K562 (cell line): ENCODE measurements around the gene EYA2. TPM values are rescaled to one million over a fixed set of nuclear protein-coding genes. Genes with fewer than 3 reads are reported as not detected.
A peak's percentile ranks its signal among the peaks of the same experiment; 100 is the strongest.

Source experiments
- ATAC-seq: fragments of 200-7000 bp; cut with Tn5 transposase; 3 replicates; pipeline ENCODE4 v1.9.1; 2020; ENCODE audit warnings: moderate library complexity
- BruUV-seq: library from RNA; stranded (reverse); fragments of 400-500 nt; replicated peaks from 2 replicates; lab custom pipeline; 2021; lab: Mats Ljungman, UMichigan
- CTCF ChIA-PET: fragments of 300-600 bp; formaldehyde crosslinking; extraction: SDS; loops from one replicate; lab custom pipeline; 2021; ENCODE audit warnings: low intra/inter-chr PET ratio; lab: Yijun Ruan, JAX
- POLR2A ChIA-PET: fragments of 300-600, 350-650 bp; sonication (Branson Sonifier 250); formaldehyde crosslinking; extraction: SDS; loops from one replicate; lab custom pipeline; 2021; ENCODE audit warnings: antibody characterized with exemption, inconsistent platforms; lab: Yijun Ruan, JAX
- DNase-seq, 4 experiments: peaks; one replicate each; pipeline versions ENCODE4 v3.0.0 to v3.0.0-alpha.2; 2011 to 2018; ENCODE audit warnings: low spot score in 3 of 4, mixed read lengths in 3 of 4; ENCODE audit errors: extremely low read depth in 1 of 4
- FAIRE-seq: peaks from 2 replicates; lab custom pipeline; 2011; peaks lifted over from hg19 to GRCh38; lab: Jason Lieb, UNC
- H2AFZ ChIP-seq: 2 replicates; pipeline ENCODE4 v1.6.0; 2011; ENCODE audit warnings: low read depth, low read length, control low read depth, inconsistent platforms
- H3K27ac ChIP-seq: fragments of 200-600 bp; 3 replicates; pipeline ENCODE4 v1.8.0; 2011; ENCODE audit warnings: low read depth, mild to moderate bottlenecking, control low read depth, inconsistent platforms, low read length, moderate library complexity, mixed read lengths; ENCODE audit errors: extremely low read depth
- H3K27me3 ChIP-seq, 2 experiments: fragments of 300-600 bp in 1 of 2; 2 replicates in 1 of 2; 3 replicates in 1 of 2; pipeline versions ENCODE4 v1.6.0 to v1.8.0; 2011; ENCODE audit warnings: inconsistent platforms in 2 of 2, low read length in 2 of 2, mild to moderate bottlenecking in 1 of 2, mixed read lengths in 1 of 2, moderate library complexity in 1 of 2; ENCODE audit not compliant: control insufficient read depth in 2 of 2, insufficient read depth in 2 of 2
- H3K36me3 ChIP-seq: fragments of 300-600 bp; 3 replicates; pipeline ENCODE4 v1.8.0; 2011; ENCODE audit warnings: mild to moderate bottlenecking, low read length, inconsistent platforms; ENCODE audit not compliant: control insufficient read depth, insufficient read depth
- H3K4me1 ChIP-seq, 2 experiments: fragments of 200-600 bp in 1 of 2; replicated peaks in 1 of 2; 2 replicates in 1 of 2; 3 replicates in 1 of 2; pipeline versions ENCODE4 v1.5.1 to v1.8.0; 2011; ENCODE audit warnings: inconsistent platforms in 2 of 2, low read length in 2 of 2, mild to moderate bottlenecking in 1 of 2, mixed read lengths in 1 of 2, moderate library complexity in 1 of 2; ENCODE audit not compliant: control insufficient read depth in 2 of 2, insufficient read depth in 2 of 2
- H3K4me2 ChIP-seq: 2 replicates; pipeline ENCODE4 v1.6.1; 2011; ENCODE audit warnings: low read length, control low read depth, inconsistent platforms, mixed read lengths; ENCODE audit not compliant: insufficient read depth
- H3K4me3 ChIP-seq: fragments of 200-600 bp; sonication (generic), shearing (Covaris generic); 2 replicates; pipeline ENCODE4 v1.5.1; 2016; ENCODE audit warnings: control low read depth, inconsistent platforms
- H3K79me2 ChIP-seq: fragments of 200-600 bp; 3 replicates; pipeline ENCODE4 v1.8.0; 2011; ENCODE audit warnings: low read length, inconsistent platforms; ENCODE audit not compliant: control insufficient read depth, insufficient read depth
- H3K9ac ChIP-seq, 2 experiments: 2 replicates each; pipeline versions ENCODE4 v1.6.0 to v1.6.1; 2011; ENCODE audit warnings: low read depth in 2 of 2, low read length in 2 of 2, control low read depth in 1 of 2, inconsistent platforms in 1 of 2, mild to moderate bottlenecking in 1 of 2, mixed read lengths in 1 of 2; ENCODE audit not compliant: insufficient read depth in 1 of 2
- H3K9me1 ChIP-seq: one replicate; pipeline ENCODE4 v1.6.0; 2011; ENCODE audit warnings: inconsistent platforms, mild to moderate bottlenecking, low read length, moderate library complexity; ENCODE audit not compliant: control insufficient read depth, insufficient read depth
- H3K9me3 ChIP-seq: replicated peaks from 2 replicates; pipeline ENCODE4 v1.5.1; 2011; ENCODE audit warnings: low read depth, low read length, inconsistent platforms; ENCODE audit not compliant: control insufficient read depth, insufficient read depth
- H4K20me1 ChIP-seq: replicated peaks from 2 replicates; pipeline ENCODE4 v1.6.1; 2011; ENCODE audit warnings: low read length, inconsistent platforms, mixed read lengths; ENCODE audit not compliant: control insufficient read depth, insufficient read depth
- DNMT1 ChIP-seq: fragments of 450-650 bp; IDR thresholded peaks from 2 replicates; pipeline ENCODE4 v1.6.1; 2016; ENCODE audit warnings: antibody characterized with exemption, mild to moderate bottlenecking
- NFIC ChIP-seq: fragments of 450-650 bp; IDR thresholded peaks from 2 replicates; pipeline ENCODE4 v1.6.1; 2017; ENCODE audit warnings: mild to moderate bottlenecking, inconsistent platforms
- NFIX ChIP-seq: fragments of 250-450 bp; sonication (Bioruptor Pico); IDR thresholded peaks from 2 replicates; pipeline ENCODE4 v1.4.0; 2020; ENCODE audit warnings: low read depth, mild to moderate bottlenecking, moderate library complexity
- ZFP1 ChIP-seq: fragments of 450-650 bp; formaldehyde crosslinking; IDR thresholded peaks from 2 replicates; pipeline ENCODE4 v1.4.0; 2020; ENCODE audit warnings: mild to moderate bottlenecking, mixed read lengths
- WGBS: fragments of 100-300 bp; shearing (Covaris generic); methylation state at CpG from one replicate; pipeline ENCODE4 v1.1.6; 2016; ENCODE audit warnings: low coverage, mixed read lengths; ENCODE audit not compliant: insufficient coverage; ENCODE audit errors: missing lambda C conversion rate; 5-methylcytosine and 5-hydroxymethylcytosine counted together
- in situ Hi-C: fragments of 300-500 bp; cut with MboI; formaldehyde crosslinking; loops from 4 replicates; pipeline ENCODE4 v1.15.0; 2018; ENCODE audit warnings: inconsistent platforms, mixed read lengths
- intact Hi-C: fragments of 100-400 bp; cut with micrococcal nuclease; formaldehyde crosslinking; loops from 2 replicates; pipeline ENCODE4 v1.14.2; 2022
- polyA plus RNA-seq, 8 experiments: library from polyadenylated mRNA; depleted of rRNA in 4 of 8; stranded (reverse) in 5 of 8; unstranded in 3 of 8; fragments of >200 nt; fragmentation: Nextera tagmentation in 2 of 8; fragmentation: Illumina TruSeq in 1 of 8; extraction: Ambion mirVana in 2 of 8; extraction: Trizol in 1 of 8; gene quantifications; 2 replicates each; pipeline versions ENCODE4 v1.2.1 to v1.2.3, GENCODE V29; 2011 to 2014; ENCODE audit warnings: inconsistent platforms in 1 of 8, missing spikeins in 1 of 8
- total RNA-seq, 7 experiments: library from RNA; depleted of rRNA in 6 of 7; stranded (reverse); fragments of >200 nt in 6 of 7; fragmentation: Illumina TruSeq in 2 of 7; extraction: Trizol in 2 of 7; gene quantifications; 2 replicates each; pipeline versions ENCODE4 v1.2.1 to v1.2.3, GENCODE V29; 2011 to 2021; ENCODE audit warnings: low replicate concordance in 1 of 7
- TF ChIP-seq, protein P1 (sequence below): fragments of 250-450 bp; sonication (Bioruptor Pico); IDR thresholded peaks from 2 replicates; pipeline ENCODE4 v1.9.0; 2021; ENCODE audit warnings: mild to moderate bottlenecking, inconsistent platforms

The EYA2 gene
- total and polyA plus RNA-seq, 9 of the 15 experiments (the other 6 are each of a cell fraction or from before 2014, with no cell fraction given), result 0.03 TPM; not detected in 8

DNA sequence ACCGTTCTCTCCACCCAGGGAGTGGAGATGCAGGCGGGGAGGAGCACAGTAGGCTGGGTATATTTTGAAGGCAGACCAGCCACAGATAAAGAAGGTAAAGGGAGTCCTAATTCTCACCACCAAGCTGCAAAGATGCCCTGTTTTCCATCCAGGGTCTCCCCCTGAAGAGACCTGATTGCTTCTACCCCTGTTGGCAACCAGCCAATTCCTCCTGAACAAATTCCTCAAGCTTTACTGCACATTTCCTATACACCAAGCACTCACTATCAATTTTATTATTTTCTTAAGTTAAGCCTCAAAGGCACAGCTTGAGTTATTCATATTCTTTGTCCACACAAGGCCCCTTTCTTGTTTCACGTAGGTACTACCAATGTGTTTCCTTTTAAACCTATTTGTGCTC lies 214.4 kb downstream of the EYA2 start:
- no peak overlapping the region for H3K9ac ChIP-seq
- H2AFZ ChIP-seq, result no peak overlapping the region
- intact Hi-C loops, result no loop called here
- 2% methylated on average over 3 of the region's 3 CpGs for WGBS
- no peaks in the 10 kb centered on the region; the same call in 1 of the 2 replicates for H3K9me3 ChIP-seq
- ATAC-seq, result no peak
- no TSS peak for BruUV-seq
- in situ Hi-C loops, result no loop called here
- TF ChIP-seq NFIX (CRISPR knock-in tag) (peak; percentile 79), NFIC (peak; percentile 92), DNMT1 (no peak)
- TF ChIP-seq, all 486 proteins: peak for 2
- H3K27me3 ChIP-seq, result no peaks in the 10 kb centered on the region; a peak in 1 of 5 replicates
- no peaks in the 10 kb centered on the region for H4K20me1 ChIP-seq
- POLR2A ChIA-PET, result interaction anchor here (0.7 to 1.1 kb wide), 2 partner anchors 13 to 306 kb away, joined by 3 to 5 read pairs; no protein-coding TSS in a partner anchor
- CTCF ChIA-PET, result no interaction called here
- no peak for FAIRE-seq
- H3K36me3 ChIP-seq, result no peaks in the 10 kb centered on the region
- no peak overlapping the region for H3K27ac ChIP-seq
- H3K4me1 ChIP-seq, result no peaks in the 10 kb centered on the region
- no peak overlapping the region for H3K4me2 ChIP-seq
- DNase-seq, result no peak
- H3K9me1 ChIP-seq, result no peaks in the 10 kb centered on the region
- no peak overlapping the region for H3K4me3 ChIP-seq
- no peaks in the 10 kb centered on the region for H3K79me2 ChIP-seq

DNA sequence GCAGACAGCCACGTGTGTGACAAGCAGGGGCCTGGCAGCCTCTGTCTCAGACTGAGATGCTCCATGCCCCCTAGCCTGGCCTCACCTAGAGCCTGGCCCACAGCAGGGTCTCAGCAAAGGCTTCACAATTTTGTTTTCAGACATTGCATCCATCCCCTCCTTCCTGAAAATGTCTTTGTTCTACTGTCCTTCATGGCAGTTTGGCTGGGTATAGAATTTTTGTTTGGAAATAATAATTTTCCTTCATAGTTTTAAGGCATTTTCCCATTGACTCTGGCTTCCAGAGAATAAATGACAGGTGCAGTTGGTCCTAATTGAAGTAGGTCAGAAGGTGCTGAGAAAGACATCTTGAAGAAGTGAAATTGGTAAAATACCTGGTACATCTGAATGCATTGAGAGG lies 216.2 kb downstream of the EYA2 start:
- Histone ChIP-seq H3K4me3 (no peak overlapping the region), H3K4me1 (no peaks in the 10 kb centered on the region), H3K9me1 (no peaks in the 10 kb centered on the region), H3K27ac (no peak overlapping the region), H3K79me2 (no peaks in the 10 kb centered on the region), H3K9ac (no peak overlapping the region), H3K27me3 (peaks cover 2 to 10% of the 10 kb centered on the region in 2 experiments; a peak in 2 of 5 replicates), H3K36me3 (no peaks in the 10 kb centered on the region), H2AFZ (no peak overlapping the region), H3K9me3 (no peaks in the 10 kb centered on the region; the same call in 1 of the 2 replicates), H4K20me1 (no peaks in the 10 kb centered on the region; the same call in 1 of the 2 replicates), H3K4me2 (no peak overlapping the region)
- in situ Hi-C loops, result no loop called here
- CTCF ChIA-PET, result no interaction called here
- POLR2A ChIA-PET, result no interaction called here
- no peak for DNase-seq
- no peak for ATAC-seq
- intact Hi-C loops, result no loop called here
- BruUV-seq, result no TSS peak
- TF ChIP-seq ZFP1 (CRISPR knock-in tag), result peak; percentile 67
- TF ChIP-seq, protein P1, sequence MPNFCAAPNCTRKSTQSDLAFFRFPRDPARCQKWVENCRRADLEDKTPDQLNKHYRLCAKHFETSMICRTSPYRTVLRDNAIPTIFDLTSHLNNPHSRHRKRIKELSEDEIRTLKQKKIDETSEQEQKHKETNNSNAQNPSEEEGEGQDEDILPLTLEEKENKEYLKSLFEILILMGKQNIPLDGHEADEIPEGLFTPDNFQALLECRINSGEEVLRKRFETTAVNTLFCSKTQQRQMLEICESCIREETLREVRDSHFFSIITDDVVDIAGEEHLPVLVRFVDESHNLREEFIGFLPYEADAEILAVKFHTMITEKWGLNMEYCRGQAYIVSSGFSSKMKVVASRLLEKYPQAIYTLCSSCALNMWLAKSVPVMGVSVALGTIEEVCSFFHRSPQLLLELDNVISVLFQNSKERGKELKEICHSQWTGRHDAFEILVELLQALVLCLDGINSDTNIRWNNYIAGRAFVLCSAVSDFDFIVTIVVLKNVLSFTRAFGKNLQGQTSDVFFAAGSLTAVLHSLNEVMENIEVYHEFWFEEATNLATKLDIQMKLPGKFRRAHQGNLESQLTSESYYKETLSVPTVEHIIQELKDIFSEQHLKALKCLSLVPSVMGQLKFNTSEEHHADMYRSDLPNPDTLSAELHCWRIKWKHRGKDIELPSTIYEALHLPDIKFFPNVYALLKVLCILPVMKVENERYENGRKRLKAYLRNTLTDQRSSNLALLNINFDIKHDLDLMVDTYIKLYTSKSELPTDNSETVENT (CRISPR knock-in tag), result no peak
- 7% methylated on average over 1 of the region's 1 CpG for WGBS
- no peak for FAIRE-seq
